HG03469 (cell line): ENCODE measurements around the gene AGMO.

Source experiments
- ATAC-seq: cut with Tn5 transposase; IDR thresholded peaks from one replicate; pipeline ENCODE4 v1.9.1; 2021; ENCODE audit warnings: mild to moderate bottlenecking, moderate library complexity, moderate number of reproducible peaks; ENCODE audit not compliant: unreplicated experiment

Gene AGMO

DNA sequence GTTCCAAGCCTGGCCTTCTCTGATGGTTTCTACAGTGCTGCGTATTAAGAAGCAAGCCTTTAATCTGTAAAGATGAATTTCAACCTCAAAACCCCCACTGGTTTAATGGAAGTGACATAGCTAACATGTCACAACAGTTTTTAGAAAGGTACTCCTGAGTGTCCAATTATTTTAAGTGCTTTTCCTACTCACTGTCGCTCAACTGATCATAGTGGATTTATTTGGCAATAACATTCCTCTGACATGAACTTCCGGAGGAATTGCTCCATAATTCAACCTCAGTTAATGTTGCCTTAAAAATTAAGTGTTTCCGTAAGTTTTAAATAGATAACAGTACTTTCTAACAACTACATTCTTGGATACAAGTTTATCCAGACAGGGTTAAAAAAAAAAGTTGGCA, 57.5 kb downstream of the AGMO start:
- ATAC-seq: no peak

DNA sequence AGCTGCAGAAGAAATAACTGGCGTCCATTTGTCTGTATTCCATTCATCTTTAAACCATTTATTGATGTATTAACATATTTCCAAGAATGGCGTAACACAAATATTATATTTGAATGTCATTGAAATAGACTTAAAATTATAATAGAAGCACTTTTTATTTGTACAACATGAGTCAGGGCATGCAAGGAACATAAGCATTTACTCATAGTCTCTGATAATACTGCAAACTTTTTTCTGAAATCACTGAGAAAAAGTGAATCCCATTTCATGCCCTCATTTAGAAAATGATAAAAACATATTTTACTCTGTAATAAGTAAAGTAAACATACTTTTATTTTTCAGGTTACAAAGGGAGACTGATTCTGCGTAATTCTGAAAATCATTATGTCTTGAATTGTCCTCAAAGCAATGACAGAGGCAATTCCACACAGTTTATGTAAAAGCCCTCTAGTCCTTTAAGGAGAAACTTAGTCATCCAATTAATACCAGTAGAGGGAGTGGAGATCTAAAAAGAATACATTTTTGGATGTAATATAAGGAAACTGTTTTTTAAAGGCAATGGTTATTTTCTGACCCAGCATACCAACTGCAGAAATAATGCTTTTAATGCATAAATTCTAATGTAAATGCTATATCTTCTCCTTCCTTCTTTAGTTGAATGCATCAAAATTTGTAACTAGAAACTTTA, 58.1 kb downstream of the AGMO start:
- no peak for ATAC-seq

GRCh38 chr7:15498465-15498864, 63.4 kb downstream of the AGMO start:
- no peak for ATAC-seq

- ATAC-seq: no peak
These were observed 66.6 kb downstream of the AGMO start for GRCh38 chr7:15495170-15495569.

- no peak for ATAC-seq
These were observed 67.1 kb downstream of the AGMO start for GRCh38 chr7:15494711-15495110.

DNA sequence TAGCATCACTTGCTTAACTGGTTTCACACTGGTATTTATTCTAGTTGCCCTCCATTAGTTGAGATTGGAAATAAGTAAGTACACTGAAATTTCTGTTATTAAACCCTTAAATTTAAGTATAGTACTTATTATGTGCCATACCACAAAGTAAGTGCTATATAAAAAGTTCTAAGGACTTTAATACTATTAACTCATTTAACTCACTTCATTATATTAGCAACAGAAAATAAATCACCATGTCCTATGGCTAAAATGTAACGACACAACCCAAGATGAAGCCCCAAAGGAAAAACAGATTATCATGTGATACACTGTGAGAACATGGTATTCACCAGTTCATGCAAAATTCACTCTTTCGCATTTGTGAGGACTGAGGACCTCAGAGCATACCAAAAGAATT, 70.5 kb downstream of the AGMO start:
- ATAC-seq: no peak

DNA sequence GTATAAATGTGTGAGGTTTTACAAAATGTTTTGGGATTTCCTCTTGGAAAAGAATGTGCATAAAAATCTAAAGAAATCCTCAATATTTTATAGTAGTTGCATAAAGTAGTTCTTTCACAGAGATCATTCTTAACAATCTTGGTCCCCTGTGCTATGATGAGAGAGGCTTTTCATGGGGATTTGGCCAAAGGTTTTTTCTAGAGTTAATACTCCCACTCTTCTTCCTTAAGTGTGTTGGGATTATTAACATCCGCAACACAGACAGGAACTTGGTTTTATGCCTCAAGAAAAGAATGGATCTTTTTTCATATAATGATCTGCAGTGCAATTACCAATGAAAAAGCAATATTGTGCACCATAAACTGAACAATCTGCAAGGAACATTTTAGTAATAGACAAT, 71.5 kb downstream of the AGMO start:
- no peak for ATAC-seq

- no peak for ATAC-seq
These were observed 72.0 kb downstream of the AGMO start for GRCh38 chr7:15489861-15490260.

GRCh38 chr7:15489383-15489782, 72.4 kb downstream of the AGMO start:
- ATAC-seq: no peak

GRCh38 chr7:15488401-15488800, 73.4 kb downstream of the AGMO start:
- no peak for ATAC-seq

- ATAC-seq: no peak
These were observed 73.9 kb downstream of the AGMO start for GRCh38 chr7:15487896-15488295.

GRCh38 chr7:15485998-15486397, 75.8 kb downstream of the AGMO start:
- no peak for ATAC-seq

GRCh38 chr7:15485431-15485830, 76.4 kb downstream of the AGMO start:
- no peak for ATAC-seq

DNA sequence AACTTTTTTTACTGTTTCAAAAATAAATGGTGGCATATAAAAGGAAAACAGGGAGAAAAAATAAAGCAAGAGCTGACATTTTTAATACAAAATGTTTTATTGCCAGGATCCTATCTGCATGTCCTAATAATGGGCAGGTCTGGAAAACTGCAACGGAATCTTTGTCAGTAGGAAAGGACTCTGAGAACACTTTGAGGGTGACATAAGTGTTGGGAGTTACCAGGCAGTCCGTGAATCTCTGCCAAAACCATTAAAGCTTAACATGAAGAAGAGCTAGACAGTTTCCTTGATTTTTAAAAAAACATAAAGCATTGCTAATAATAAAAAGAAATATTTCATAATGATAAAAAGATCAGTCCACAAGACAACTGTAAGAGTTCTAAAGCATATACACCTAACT, 80.7 kb downstream of the AGMO start:
- ATAC-seq: no peak

DNA sequence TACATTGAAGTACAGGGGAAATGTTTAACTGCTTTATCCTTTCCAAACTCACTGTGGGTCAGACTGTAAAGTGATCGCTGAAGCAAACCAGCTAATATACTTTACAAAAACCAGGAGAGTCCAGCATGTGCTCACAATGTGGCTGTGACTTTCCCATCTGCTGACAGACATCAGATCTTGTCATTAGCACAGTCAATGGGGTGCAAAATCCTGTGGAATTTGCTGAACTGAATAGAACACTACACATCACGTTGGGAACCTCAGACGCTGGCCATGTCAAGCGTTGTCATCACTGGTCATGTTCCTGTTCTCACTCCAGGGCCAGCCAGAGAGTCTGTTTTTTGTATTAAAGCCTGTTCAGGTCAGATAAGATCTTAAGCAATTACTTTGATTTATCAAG, 83.4 kb downstream of the AGMO start:
- ATAC-seq: no peak

DNA sequence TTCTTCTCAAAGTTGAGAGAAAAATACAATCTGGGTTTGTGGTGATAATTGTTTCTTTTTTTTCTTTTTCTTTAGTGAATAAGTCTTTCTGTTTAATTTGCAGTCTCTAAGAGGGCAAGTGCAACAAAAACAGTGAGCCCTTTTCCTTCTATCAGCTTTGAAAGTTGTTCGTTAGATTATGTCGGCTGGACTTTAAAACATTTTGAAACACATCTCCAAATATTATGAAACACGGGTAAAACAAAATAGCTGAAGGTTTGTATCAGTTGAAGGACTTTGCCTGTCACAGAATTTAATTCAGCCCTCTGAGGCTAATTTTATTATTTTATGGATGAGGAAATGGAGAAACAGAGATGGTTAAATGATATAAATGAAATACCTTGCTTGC, 85.3 kb downstream of the AGMO start:
- no peak for ATAC-seq

- ATAC-seq: no peak
These were observed 85.8 kb downstream of the AGMO start for GRCh38 chr7:15475808-15476530.

GRCh38 chr7:15471669-15471950, 90.2 kb downstream of the AGMO start:
- ATAC-seq: no peak

- no peak for ATAC-seq
These were observed 90.8 kb downstream of the AGMO start for GRCh38 chr7:15470825-15471668.

GRCh38 chr7:15464667-15465121, 97.1 kb downstream of the AGMO start:
- no peak for ATAC-seq

DNA sequence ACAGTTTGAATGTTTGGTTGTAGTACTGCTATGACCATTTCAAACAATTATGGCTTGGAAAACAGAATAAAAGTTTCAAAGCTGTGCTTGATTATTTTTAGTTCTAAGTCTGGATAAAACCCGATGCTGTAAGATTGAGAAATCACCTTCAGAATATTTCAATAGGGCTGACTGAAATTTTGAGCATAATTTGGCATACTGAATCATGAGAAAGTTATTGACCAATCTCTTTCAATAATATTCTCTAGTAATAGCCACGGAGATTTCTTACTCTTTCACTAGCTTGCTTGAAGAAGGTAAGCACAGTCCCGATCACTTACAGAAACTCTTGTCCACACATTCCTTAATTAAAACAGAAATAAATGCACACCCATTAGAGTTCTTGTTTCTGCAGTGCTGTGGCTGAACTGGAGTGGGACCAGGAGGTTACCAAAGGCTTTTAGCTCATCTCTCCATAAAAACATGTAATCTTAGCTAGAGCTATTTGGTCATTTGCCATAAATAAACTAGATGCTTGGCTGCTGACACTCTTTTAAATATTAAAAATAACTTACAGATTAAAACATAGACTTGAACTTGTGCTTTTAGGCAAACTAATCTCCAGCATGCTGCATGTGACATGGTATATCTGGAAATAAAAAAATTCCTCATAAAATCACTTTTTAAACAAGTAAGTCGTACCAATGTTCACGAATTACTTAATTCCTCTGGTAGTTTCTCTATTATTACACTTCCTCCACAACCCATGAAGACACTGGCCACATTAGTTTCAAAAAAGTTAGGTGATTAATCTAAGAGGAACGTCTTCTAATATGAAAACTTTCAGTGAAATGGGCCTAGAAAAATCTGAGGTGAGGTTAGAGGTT, 97.8 kb downstream of the AGMO start:
- no peak for ATAC-seq
